Endometrial microvascular endothelial cells (primary cell): Measurements from ENCODE around the gene SETD7. TPM values are rescaled to one million over a fixed set of nuclear protein-coding genes. Genes with fewer than 3 reads are reported as not detected.

Experiments used
- in situ Hi-C: cut with HindIII; loops from 2 replicates; pipeline ENCODE4 v1.10.0; 2017; ENCODE audit warnings: low sequenced_read_pairs, low pct_unique_long_range_greater_than_20kb; ENCODE audit errors: inconsistent ontology term
- total RNA-seq: library from RNA; depleted of rRNA; stranded (reverse); fragments of >200 nt; gene quantifications from one replicate; pipeline ENCODE4 v1.2.3, GENCODE V29; 2015; ENCODE audit errors: inconsistent ontology term

SETD7 gene
- total RNA-seq, 1 donor from 2014 or later = 53.8 TPM

GRCh38 chr4:139581096-139581495 lies 25.1 kb upstream of the SETD7 start:
- in situ Hi-C loops = no loop called here

- in situ Hi-C loops = no loop called here
These were observed 20.2 kb upstream of the SETD7 start for GRCh38 chr4:139576219-139576618.

GRCh38 chr4:139575072-139575471 lies 19.1 kb upstream of the SETD7 start:
- in situ Hi-C loops = no loop called here

GRCh38 chr4:139574641-139575040 lies 18.6 kb upstream of the SETD7 start:
- in situ Hi-C loops = no loop called here

- in situ Hi-C loops = no loop called here
These were observed 12.4 kb upstream of the SETD7 start for GRCh38 chr4:139568206-139568955.

GRCh38 chr4:139567159-139567870 lies 11.3 kb upstream of the SETD7 start:
- in situ Hi-C loops = no loop called here

- in situ Hi-C loops = no loop called here
These were observed 8.5 kb upstream of the SETD7 start for GRCh38 chr4:139564502-139564901.

GRCh38 chr4:139563515-139563914 lies 7.5 kb upstream of the SETD7 start:
- in situ Hi-C loops = no loop called here

GRCh38 chr4:139562839-139563238 lies 6.8 kb upstream of the SETD7 start:
- in situ Hi-C loops = no loop called here

GRCh38 chr4:139562067-139562684 lies 6.2 kb upstream of the SETD7 start:
- in situ Hi-C loops = no loop called here

GRCh38 chr4:139560406-139561104 lies 4.5 kb upstream of the SETD7 start:
- in situ Hi-C loops = no loop called here

GRCh38 chr4:139559687-139560086 lies 3.7 kb upstream of the SETD7 start:
- in situ Hi-C loops = no loop called here

- in situ Hi-C loops = no loop called here
These were observed 3.1 kb upstream of the SETD7 start for GRCh38 chr4:139559089-139559479.

- in situ Hi-C loops = no loop called here
These were observed 2.4 kb upstream of the SETD7 start for GRCh38 chr4:139558235-139559088.

- in situ Hi-C loops = no loop called here
These were observed 1.6 kb upstream of the SETD7 start for GRCh38 chr4:139557556-139558110.

- in situ Hi-C loops = no loop called here
These were observed 921 bp upstream of the SETD7 start for GRCh38 chr4:139556724-139557555.

- in situ Hi-C loops = no loop called here
These were observed 331 bp downstream of the SETD7 start for GRCh38 chr4:139555705-139556070.
